ENCODE data around the gene SLC23A1.

- TF ChIP-seq CTCF (IDR thresholded peaks at IDR 0.05; ENCODE audit: low read depth, low read length, missing input control) (no peak), GABPA (IDR thresholded peaks at IDR 0.05 in 1 of 2, conservative IDR thresholded peaks at IDR 0.05 in 1 of 2) (no peak), ATF3 (IDR thresholded peaks at IDR 0.05) (no peak), YY1 (IDR thresholded peaks at IDR 0.05) (no peak), TAF1 (conservative IDR thresholded peaks at IDR 0.05) (no peak), REST (IDR thresholded peaks at IDR 0.05) (no peak), RAD21 (IDR thresholded peaks at IDR 0.05) (no peak), JUND (IDR thresholded peaks at IDR 0.05) (no peak), NR2F2 (IDR thresholded peaks at IDR 0.05) (no peak), SP1 (IDR thresholded peaks at IDR 0.05) (no peak), ZBTB33 (IDR thresholded peaks at IDR 0.05) (no peak), FOXA1 (IDR thresholded peaks at IDR 0.05) (no peak)
Observed at GRCh38 chr5:139344177-139344576, 38.9 kb downstream of the SLC23A1 start.

Measured in liver (tissue), 3 donors.